Measurements from ENCODE around the gene PTPRJ. TPM values are rescaled to one million over a fixed set of nuclear protein-coding genes. Genes with fewer than 3 reads are reported as not detected.

PTPRJ gene
- total RNA-seq, 2 donors from 2014 or later, result 26.5 to 37.4 TPM

DNA sequence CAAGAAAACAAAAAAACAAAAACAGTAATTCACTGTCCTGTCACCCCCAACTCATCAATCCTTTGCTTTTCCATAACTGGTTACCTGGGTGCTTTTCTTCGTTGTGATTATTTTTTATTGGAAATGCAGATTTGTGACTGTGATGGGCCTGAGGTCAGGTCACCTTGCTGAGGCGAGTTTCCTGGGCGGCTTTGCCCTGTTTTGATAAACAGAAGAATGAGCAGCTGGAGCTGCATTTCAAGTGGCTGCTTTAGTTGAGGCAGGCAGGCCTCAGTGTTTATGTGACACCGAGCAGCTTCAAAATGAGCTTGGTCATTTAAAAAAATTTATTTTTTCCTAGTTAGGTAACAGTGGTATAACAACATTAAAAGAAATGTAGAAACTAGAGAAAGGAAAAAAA is 22.2 kb downstream of the PTPRJ start:
- 81 to 83% methylated on average over 2 to 4 of the region's 4 CpGs for WGBS, 2 experiments (ENCODE audit: insufficient coverage in 1 of 2, insufficient read length in 1 of 2)

DNA sequence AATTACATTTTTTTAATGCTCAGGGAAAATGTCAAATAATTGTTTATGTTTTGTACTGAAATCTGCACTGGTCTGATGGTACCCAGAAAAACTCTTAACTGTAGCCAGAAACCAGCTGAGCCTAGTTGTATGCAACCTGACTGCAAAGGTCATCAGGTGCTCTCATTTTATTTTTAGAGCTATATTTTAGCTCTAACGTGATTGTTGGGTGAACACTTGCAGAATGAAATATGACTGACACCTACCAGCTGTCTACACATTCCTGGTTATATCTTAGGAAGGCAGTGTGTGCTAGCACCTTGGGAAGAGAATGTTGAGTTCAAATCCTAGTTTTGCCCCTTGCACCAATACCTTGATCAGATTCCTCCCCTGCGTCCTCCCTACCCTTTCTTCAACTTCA is 23.6 kb downstream of the PTPRJ start:
- TF ChIP-seq CTCF (conservative IDR thresholded peaks at IDR 0.05), result no peak
- no peaks in the 10 kb centered on the region for H3K27me3 Mint-ChIP-seq (ENCODE audit: insufficient read depth)
- 57 to 100% methylated on average over 1 of the region's 2 CpGs for WGBS, 2 experiments (ENCODE audit: insufficient coverage in 1 of 2, insufficient read length in 1 of 2)

More for the DNA sequence above, 22.2 kb downstream of the PTPRJ start:
- no peaks in the 10 kb centered on the region for H3K27me3 Mint-ChIP-seq (ENCODE audit: insufficient read depth)
- no peak for DNase-seq
- H3K27ac Mint-ChIP-seq, result no peak overlapping the region
- H3K9ac ChIP-seq (ENCODE audit: extremely low read depth, low read length, poor library complexity, severe bottlenecking), result no peak overlapping the region
- H3K27ac ChIP-seq (ENCODE audit: low read depth, low read length), result no peak overlapping the region
- H3K4me1 Mint-ChIP-seq, result peaks cover 58% of the 10 kb centered on the region
- H3K4me3 ChIP-seq (ENCODE audit: low read length), result no peak overlapping the region
- H3K36me3 Mint-ChIP-seq (ENCODE audit: low read depth), result no peaks in the 10 kb centered on the region
- no peaks in the 10 kb centered on the region for H3K36me3 ChIP-seq (ENCODE audit: control insufficient read depth, insufficient read depth, low read length)
- no peaks in the 10 kb centered on the region for H3K9me3 ChIP-seq (ENCODE audit: control insufficient read depth, low read length)
- H3K9me3 Mint-ChIP-seq, result no peaks in the 10 kb centered on the region
- H3K27me3 ChIP-seq (ENCODE audit: control insufficient read depth, insufficient read depth, low read length, poor library complexity, severe bottlenecking), result no peaks in the 10 kb centered on the region
- H3K4me3 Mint-ChIP-seq, result no peak overlapping the region
- peaks cover 14% of the 10 kb centered on the region for H3K4me1 ChIP-seq (ENCODE audit: control insufficient read depth, insufficient read depth, low read length)
- no peak for TF ChIP-seq CTCF (conservative IDR thresholded peaks at IDR 0.05)

DNA sequence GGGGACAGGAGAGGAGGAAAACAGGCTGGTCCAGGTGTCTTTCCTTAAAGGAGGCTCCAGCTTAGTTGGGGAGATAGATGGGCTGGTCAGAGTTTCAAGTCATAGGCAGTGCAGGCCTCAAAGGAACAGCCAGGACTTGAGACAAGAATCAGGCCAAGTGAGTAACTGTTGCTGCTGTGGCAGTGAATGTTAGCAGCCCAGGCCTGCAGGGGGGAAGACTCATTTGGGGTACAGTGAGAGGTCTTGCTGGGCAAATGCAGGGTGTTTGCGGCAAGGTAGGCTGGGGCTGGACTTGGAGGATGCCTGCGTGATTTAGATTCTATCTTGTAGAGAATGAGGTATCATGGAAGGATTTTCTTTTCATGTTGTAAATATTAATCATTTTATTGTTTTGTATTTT is 24.1 kb downstream of the PTPRJ start:
- Mint-ChIP-seq H3K4me3 (no peak overlapping the region), H3K27ac (peak overlapping the region; percentile 66), H3K27me3 (ENCODE audit: insufficient read depth) (no peaks in the 10 kb centered on the region), H3K9me3 (no peaks in the 10 kb centered on the region), H3K4me1 (peaks cover 47% of the 10 kb centered on the region), H3K36me3 (ENCODE audit: low read depth) (no peaks in the 10 kb centered on the region)
- H3K4me3 ChIP-seq (ENCODE audit: low read length), result no peak overlapping the region
- H3K4me1 ChIP-seq (ENCODE audit: control insufficient read depth, insufficient read depth, low read length), result peaks cover 6% of the 10 kb centered on the region
- no peak overlapping the region for H3K9ac ChIP-seq (ENCODE audit: extremely low read depth, low read length, poor library complexity, severe bottlenecking)
- H3K36me3 ChIP-seq (ENCODE audit: control insufficient read depth, insufficient read depth, low read length), result no peaks in the 10 kb centered on the region
- no peak overlapping the region for H3K27ac ChIP-seq (ENCODE audit: low read depth, low read length)
- WGBS, 2 experiments (ENCODE audit: insufficient coverage in 1 of 2, insufficient read length in 1 of 2), result 96% methylated on average over 2 of the region's 2 CpGs; no CpG with 5 or more reads in 1 of the 2 experiments
- H3K27me3 ChIP-seq (ENCODE audit: control insufficient read depth, insufficient read depth, low read length, poor library complexity, severe bottlenecking), result no peaks in the 10 kb centered on the region
- no peak for DNase-seq
- TF ChIP-seq CTCF (conservative IDR thresholded peaks at IDR 0.05), result no peak
- no peaks in the 10 kb centered on the region for H3K9me3 ChIP-seq (ENCODE audit: control insufficient read depth, low read length)

More for the DNA sequence above, 23.6 kb downstream of the PTPRJ start:
- H3K4me1 ChIP-seq (ENCODE audit: control insufficient read depth, insufficient read depth, low read length), result peaks cover 11% of the 10 kb centered on the region
- no peaks in the 10 kb centered on the region for H3K27me3 ChIP-seq (ENCODE audit: control insufficient read depth, insufficient read depth, low read length, poor library complexity, severe bottlenecking)
- no peaks in the 10 kb centered on the region for H3K36me3 ChIP-seq (ENCODE audit: control insufficient read depth, insufficient read depth, low read length)
- H3K9me3 Mint-ChIP-seq, result no peaks in the 10 kb centered on the region
- no peak overlapping the region for H3K27ac ChIP-seq (ENCODE audit: low read depth, low read length)
- no peaks in the 10 kb centered on the region for H3K36me3 Mint-ChIP-seq (ENCODE audit: low read depth)
- H3K27ac Mint-ChIP-seq, result peak overlapping the region; percentile 66
- no peak for DNase-seq
- no peak overlapping the region for H3K9ac ChIP-seq (ENCODE audit: extremely low read depth, low read length, poor library complexity, severe bottlenecking)
- H3K4me1 Mint-ChIP-seq, result peaks cover 51% of the 10 kb centered on the region
- no peak overlapping the region for H3K4me3 ChIP-seq (ENCODE audit: low read length)
- no peak overlapping the region for H3K4me3 Mint-ChIP-seq
- no peaks in the 10 kb centered on the region for H3K9me3 ChIP-seq (ENCODE audit: control insufficient read depth, low read length)

All from endodermal cell (in vitro differentiated cells).